HepG2 (cell line): ENCODE results near the gene ULK4. TPM values are rescaled to one million over a fixed set of nuclear protein-coding genes. Genes with fewer than 3 reads are reported as not detected.
"Not testable (repeated sequence)": the region's sequence is repeated elsewhere in the genome, so short reads cannot be mapped to it uniquely, and the experiment has no call there.

ENCODE experiments used
- ATAC-seq: fragments of 200-7000 bp; cut with Tn5 transposase; 3 replicates; pipeline ENCODE4 v1.9.1; 2020; ENCODE audit warnings: mild to moderate bottlenecking, moderate library complexity
- BruUV-seq: library from RNA; stranded (reverse); fragments of 400-500 nt; replicated peaks from 2 replicates; lab custom pipeline; 2021; lab: Mats Ljungman, UMichigan
- CTCF ChIA-PET: fragments of 300-600 bp; formaldehyde crosslinking; extraction: SDS; loops from one replicate; lab custom pipeline; 2021; ENCODE audit warnings: low total read pairs, inconsistent platforms, low intra/inter-chr PET ratio; lab: Yijun Ruan, JAX
- POLR2A ChIA-PET: fragments of 350-600 bp; sonication (Branson Sonifier 250); formaldehyde crosslinking; loops from one replicate; lab custom pipeline; 2020; ENCODE audit warnings: antibody characterized with exemption, inconsistent platforms; lab: Yijun Ruan, JAX
- DNase-seq: peaks from one replicate; pipeline ENCODE4 v3.0.0-alpha.2; 2015; ENCODE audit warnings: low spot score
- FAIRE-seq: peaks from 3 replicates; lab custom pipeline; 2011; peaks lifted over from hg19 to GRCh38; lab: Jason Lieb, UNC
- H2AFZ ChIP-seq: one replicate; pipeline ENCODE4 v1.6.1; 2011; ENCODE audit warnings: low read length, inconsistent platforms
- H3K27ac ChIP-seq: fragments of 300-600 bp; 3 replicates; pipeline ENCODE4 v1.8.0; 2011; ENCODE audit warnings: mixed run types, mild to moderate bottlenecking, mixed read lengths, low read length, inconsistent platforms; ENCODE audit not compliant: insufficient read depth; ENCODE audit errors: extremely low read length
- H3K27me3 ChIP-seq, 2 experiments: fragments of 200-600 bp in 1 of 2; 2 replicates in 1 of 2; 3 replicates in 1 of 2; pipeline versions ENCODE4 v1.6.0 to v1.8.0; 2011; ENCODE audit warnings: low read length in 2 of 2, mild to moderate bottlenecking in 2 of 2, moderate library complexity in 2 of 2, inconsistent platforms in 1 of 2; ENCODE audit not compliant: insufficient read depth in 2 of 2, control insufficient read depth in 1 of 2
- H3K36me3 ChIP-seq, 2 experiments: fragments of 200-600 bp in 1 of 2; replicated peaks in 1 of 2; 2 replicates in 1 of 2; 3 replicates in 1 of 2; pipeline versions ENCODE4 v1.5.1 to v1.8.0; 2011; ENCODE audit warnings: low read length in 2 of 2, inconsistent platforms in 1 of 2; ENCODE audit not compliant: insufficient read depth in 2 of 2, control insufficient read depth in 1 of 2
- H3K4me1 ChIP-seq: 2 replicates; pipeline ENCODE4 v1.5.1; 2012; ENCODE audit warnings: low read length, inconsistent platforms; ENCODE audit not compliant: insufficient read depth
- H3K4me2 ChIP-seq: 2 replicates; pipeline ENCODE4 v1.6.0; 2011; ENCODE audit warnings: low read depth, low read length, inconsistent platforms
- H3K4me3 ChIP-seq, 3 experiments: fragments of 200-600 bp in 1 of 3; sonication (generic), shearing (Covaris generic) in 1 of 3; replicated peaks in 1 of 3; 2 replicates each; pipeline ENCODE4 v1.5.1; 2011 to 2016; ENCODE audit warnings: low read length in 3 of 3, inconsistent platforms in 2 of 3, low read depth in 2 of 3, mild to moderate bottlenecking in 2 of 3, control low read depth in 1 of 3, mixed read lengths in 1 of 3; ENCODE audit not compliant: insufficient read depth in 1 of 3
- H3K79me2 ChIP-seq: one replicate; pipeline ENCODE4 v1.6.1; 2011; ENCODE audit warnings: low read length, inconsistent platforms; ENCODE audit not compliant: insufficient read depth
- H3K9ac ChIP-seq: 2 replicates; pipeline ENCODE4 v1.6.0; 2011; ENCODE audit warnings: mild to moderate bottlenecking, low read depth, low read length, inconsistent platforms; ENCODE audit not compliant: insufficient read depth
- H3K9me3 ChIP-seq: 2 replicates; pipeline ENCODE4 v1.5.1; 2012; ENCODE audit warnings: mild to moderate bottlenecking, low read length
- H4K20me1 ChIP-seq: 2 replicates; pipeline ENCODE4 v1.6.0; 2011; ENCODE audit warnings: inconsistent platforms, mild to moderate bottlenecking, low read length, moderate library complexity; ENCODE audit not compliant: insufficient read depth
- HES4 ChIP-seq: sonication (generic); formaldehyde crosslinking; IDR thresholded peaks from 2 replicates; pipeline ENCODE4 v1.9.0; 2021; ENCODE audit warnings: mild to moderate bottlenecking, missing genetic modification reagents, borderline replicate concordance
- HNRNPUL1 ChIP-seq: fragments of 200-400 bp; formaldehyde crosslinking; IDR thresholded peaks from 2 replicates; pipeline ENCODE4 v1.6.1; 2017; ENCODE audit warnings: low read depth, mild to moderate bottlenecking, low read length, moderate library complexity
- NR2F2 ChIP-seq: IDR thresholded peaks from 2 replicates; pipeline ENCODE4 v1.6.1; 2012; ENCODE audit warnings: low read depth, inconsistent platforms, borderline replicate concordance
- ZNF124 ChIP-seq: sonication (generic); formaldehyde crosslinking; IDR thresholded peaks from 2 replicates; pipeline ENCODE4 v1.4.0; 2020; ENCODE audit warnings: missing genetic modification reagents
- ZSCAN30 ChIP-seq: sonication (generic); formaldehyde crosslinking; IDR thresholded peaks from 2 replicates; pipeline ENCODE4 v1.5.0; 2020; ENCODE audit warnings: mild to moderate bottlenecking, missing genetic modification reagents
- WGBS: methylation state at CpG from one replicate; pipeline ENCODE4 v1.1.6; 2017; ENCODE audit warnings: low lambda C conversion rate; 5-methylcytosine and 5-hydroxymethylcytosine counted together
- in situ Hi-C: cut with HindIII; loops from 2 replicates; pipeline ENCODE4 v1.10.0; 2017; ENCODE audit warnings: low pct_unique_long_range_greater_than_20kb; ENCODE audit not compliant: extremely low pct_ligation_motif_present
- intact Hi-C: fragments of 100-400 bp; cut with micrococcal nuclease; formaldehyde crosslinking; loops from one replicate; pipeline ENCODE4 v1.10.0; 2022; ENCODE audit not compliant: unreplicated experiment
- polyA plus RNA-seq, 8 experiments: library from polyadenylated mRNA; depleted of rRNA in 3 of 8; stranded (reverse) in 7 of 8; unstranded in 1 of 8; fragments of >200 nt; fragmentation: Illumina TruSeq in 4 of 8; extraction: Trizol in 4 of 8; gene quantifications; 2 replicates each; pipeline versions ENCODE4 v1.2.1 to v1.2.3, GENCODE V29; 2011 to 2016; ENCODE audit warnings: low read depth in 4 of 8, missing spikeins in 1 of 8, mixed read lengths in 1 of 8; ENCODE audit not compliant: insufficient read depth in 1 of 8
- total RNA-seq, 5 experiments: library from RNA; depleted of rRNA; stranded (reverse); fragments of >200 nt; fragmentation: Illumina TruSeq; extraction: Trizol; gene quantifications; 2 replicates each; pipeline ENCODE4 v1.2.3, GENCODE V29; 2016; ENCODE audit warnings: low read depth in 1 of 5
- TF ChIP-seq, protein P1 (sequence below): sonication (generic); formaldehyde crosslinking; IDR thresholded peaks from 2 replicates; pipeline ENCODE4 v1.4.0; 2020; ENCODE audit warnings: missing genetic modification reagents, borderline replicate concordance
- TF ChIP-seq, protein P2 (sequence below): sonication (generic); formaldehyde crosslinking; IDR thresholded peaks from 2 replicates; pipeline ENCODE4 v1.4.0; 2020; ENCODE audit warnings: missing genetic modification reagents, borderline replicate concordance

ULK4 gene
- total and polyA plus RNA-seq, 2 of the 13 experiments (the other 11 are each of a cell fraction or from before 2014, with no cell fraction given): 6.7 to 11.8 TPM

DNA sequence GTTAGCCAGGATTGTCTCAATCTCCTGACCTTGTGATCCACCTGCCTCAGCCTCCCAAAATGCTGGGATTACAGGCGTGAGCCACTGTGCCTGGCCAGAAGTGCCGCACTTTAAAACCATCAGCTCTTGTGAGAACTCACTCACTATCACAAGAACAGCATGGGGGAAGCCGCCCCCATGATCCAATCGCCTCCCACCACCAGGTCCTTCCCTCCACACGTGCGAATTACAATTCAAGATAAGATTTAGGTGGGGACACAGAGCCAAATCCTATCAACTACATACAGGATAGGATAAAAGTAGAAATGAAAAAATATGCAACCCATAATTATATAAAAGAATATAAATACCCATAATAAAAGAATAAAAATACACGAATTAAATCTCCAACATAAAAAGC, 199.0 kb downstream of the ULK4 start:
- H3K36me3 ChIP-seq, H3K79me2 ChIP-seq, intact Hi-C loops, DNase-seq, FAIRE-seq, H3K9me3 ChIP-seq, H3K27ac ChIP-seq, H3K9ac ChIP-seq, CTCF ChIA-PET, H2AFZ ChIP-seq, H3K4me3 ChIP-seq, H3K4me1 ChIP-seq, H4K20me1 ChIP-seq, H3K27me3 ChIP-seq, H3K4me2 ChIP-seq, in situ Hi-C loops, ATAC-seq, POLR2A ChIA-PET, BruUV-seq: not testable (repeated sequence)
- 79% methylated on average over 7 of the region's 7 CpGs for WGBS

GRCh38 chr3:41753651-41754050, 208.3 kb downstream of the ULK4 start:
- no peak for FAIRE-seq
- no peak for DNase-seq
- no peak overlapping the region for H2AFZ ChIP-seq
- no peaks in the 10 kb centered on the region for H3K27me3 ChIP-seq
- H3K36me3 ChIP-seq: no peaks in the 10 kb centered on the region
- no peak overlapping the region for H3K4me2 ChIP-seq
- CTCF ChIA-PET: no interaction called here
- TF ChIP-seq ZNF124 (no peak), NR2F2 (no peak), HNRNPUL1 (no peak), HES4 (CRISPR knock-in tag) (no peak), ZSCAN30 (CRISPR knock-in tag) (no peak)
- TF ChIP-seq, protein P1, sequence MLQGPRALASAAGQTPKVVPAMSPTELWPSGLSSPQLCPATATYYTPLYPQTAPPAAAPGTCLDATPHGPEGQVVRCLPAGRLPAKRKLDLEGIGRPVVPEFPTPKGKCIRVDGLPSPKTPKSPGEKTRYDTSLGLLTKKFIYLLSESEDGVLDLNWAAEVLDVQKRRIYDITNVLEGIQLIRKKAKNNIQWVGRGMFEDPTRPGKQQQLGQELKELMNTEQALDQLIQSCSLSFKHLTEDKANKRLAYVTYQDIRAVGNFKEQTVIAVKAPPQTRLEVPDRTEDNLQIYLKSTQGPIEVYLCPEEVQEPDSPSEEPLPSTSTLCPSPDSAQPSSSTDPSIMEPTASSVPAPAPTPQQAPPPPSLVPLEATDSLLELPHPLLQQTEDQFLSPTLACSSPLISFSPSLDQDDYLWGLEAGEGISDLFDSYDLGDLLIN: no peak
- TF ChIP-seq, protein P2, sequence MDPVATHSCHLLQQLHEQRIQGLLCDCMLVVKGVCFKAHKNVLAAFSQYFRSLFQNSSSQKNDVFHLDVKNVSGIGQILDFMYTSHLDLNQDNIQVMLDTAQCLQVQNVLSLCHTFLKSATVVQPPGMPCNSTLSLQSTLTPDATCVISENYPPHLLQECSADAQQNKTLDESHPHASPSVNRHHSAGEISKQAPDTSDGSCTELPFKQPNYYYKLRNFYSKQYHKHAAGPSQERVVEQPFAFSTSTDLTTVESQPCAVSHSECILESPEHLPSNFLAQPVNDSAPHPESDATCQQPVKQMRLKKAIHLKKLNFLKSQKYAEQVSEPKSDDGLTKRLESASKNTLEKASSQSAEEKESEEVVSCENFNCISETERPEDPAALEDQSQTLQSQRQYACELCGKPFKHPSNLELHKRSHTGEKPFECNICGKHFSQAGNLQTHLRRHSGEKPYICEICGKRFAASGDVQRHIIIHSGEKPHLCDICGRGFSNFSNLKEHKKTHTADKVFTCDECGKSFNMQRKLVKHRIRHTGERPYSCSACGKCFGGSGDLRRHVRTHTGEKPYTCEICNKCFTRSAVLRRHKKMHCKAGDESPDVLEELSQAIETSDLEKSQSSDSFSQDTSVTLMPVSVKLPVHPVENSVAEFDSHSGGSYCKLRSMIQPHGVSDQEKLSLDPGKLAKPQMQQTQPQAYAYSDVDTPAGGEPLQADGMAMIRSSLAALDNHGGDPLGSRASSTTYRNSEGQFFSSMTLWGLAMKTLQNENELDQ (CRISPR knock-in tag): no peak
- TF ChIP-seq, all 625 proteins: peak for 0
- Histone ChIP-seq H3K4me1 (no peaks in the 10 kb centered on the region), H3K9ac (no peak overlapping the region), H3K4me3 (no peak overlapping the region), H3K9me3 (no peaks in the 10 kb centered on the region), H3K79me2 (no peaks in the 10 kb centered on the region), H3K27ac (no peak overlapping the region), H4K20me1 (no peaks in the 10 kb centered on the region)
- no peak for ATAC-seq
- POLR2A ChIA-PET: no interaction called here
- no TSS peak for BruUV-seq
- intact Hi-C loops (no loop called here), in situ Hi-C loops (no loop called here)
